GM19452 (cell line): ENCODE measurements around the gene NCKAP5.

ENCODE experiments used
- ATAC-seq: cut with Tn5 transposase; IDR thresholded peaks from one replicate; pipeline ENCODE4 v1.9.1; 2021; ENCODE audit not compliant: unreplicated experiment

The NCKAP5 gene

DNA sequence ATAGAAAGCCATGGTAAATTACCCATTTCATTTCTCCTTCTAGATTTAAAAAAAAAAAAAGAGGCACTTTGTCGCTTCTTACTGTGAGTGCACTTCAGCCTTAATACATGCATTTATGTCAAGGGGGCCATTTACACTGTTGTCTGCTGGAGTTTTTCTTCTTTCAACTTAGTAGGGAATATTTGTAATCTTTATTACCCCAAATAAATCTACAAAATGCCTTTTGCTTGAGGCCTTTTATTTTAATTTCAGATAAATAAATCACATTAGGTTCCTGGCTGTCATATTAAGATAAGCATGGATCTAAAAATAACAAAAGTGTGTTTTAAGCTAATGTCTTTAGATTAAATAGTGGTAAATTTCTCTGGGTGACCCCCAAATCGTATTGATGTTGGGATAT lies 276.0 kb downstream of the NCKAP5 start:
- no peak for ATAC-seq

DNA sequence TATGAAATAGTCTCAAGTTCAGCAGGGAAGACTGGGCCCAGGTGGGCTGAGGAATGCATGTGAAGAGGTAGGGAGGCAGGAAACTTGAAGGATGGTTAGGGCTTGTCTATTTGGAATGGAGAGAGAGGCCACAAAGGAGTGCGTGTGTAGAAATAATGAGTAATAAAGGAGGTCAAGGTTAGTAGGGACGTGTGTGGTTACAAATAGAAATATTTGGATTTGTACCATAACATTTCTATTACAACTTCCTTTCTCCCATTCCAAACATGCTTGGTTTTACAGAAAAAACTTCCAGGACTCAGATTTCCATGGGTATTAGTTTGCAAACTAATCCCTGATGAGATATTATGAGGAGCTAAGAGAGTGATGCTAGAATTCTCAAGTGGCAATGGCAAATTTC lies 280.6 kb downstream of the NCKAP5 start:
- ATAC-seq: no peak

DNA sequence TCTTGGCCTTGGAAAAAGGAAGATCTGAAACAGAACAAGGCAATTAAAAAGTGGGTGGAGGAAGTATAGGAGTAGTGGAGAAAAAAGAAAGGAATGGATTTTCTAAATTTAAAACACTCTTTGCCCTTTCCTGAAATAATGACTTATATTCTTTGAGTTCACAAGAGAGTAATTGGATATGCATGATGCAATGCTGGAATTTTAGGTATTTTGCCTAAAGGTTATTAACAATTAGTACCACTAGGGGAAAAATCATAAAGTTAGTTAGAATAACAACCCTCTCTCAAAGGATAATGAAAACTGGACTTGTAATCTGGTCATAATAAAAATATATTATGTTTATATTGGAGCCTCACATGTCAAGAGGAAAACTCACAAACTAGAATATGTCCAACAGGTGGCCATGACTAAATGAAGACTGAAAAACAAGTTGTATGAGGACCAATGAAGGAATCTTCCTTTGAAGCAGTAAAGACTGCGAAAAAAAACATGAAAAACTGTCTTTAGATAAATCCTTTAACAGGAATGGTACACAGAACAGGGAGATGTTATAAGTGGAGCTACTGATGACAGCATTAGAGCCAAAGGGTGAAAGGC lies 281.8 kb downstream of the NCKAP5 start:
- no peak for ATAC-seq

DNA sequence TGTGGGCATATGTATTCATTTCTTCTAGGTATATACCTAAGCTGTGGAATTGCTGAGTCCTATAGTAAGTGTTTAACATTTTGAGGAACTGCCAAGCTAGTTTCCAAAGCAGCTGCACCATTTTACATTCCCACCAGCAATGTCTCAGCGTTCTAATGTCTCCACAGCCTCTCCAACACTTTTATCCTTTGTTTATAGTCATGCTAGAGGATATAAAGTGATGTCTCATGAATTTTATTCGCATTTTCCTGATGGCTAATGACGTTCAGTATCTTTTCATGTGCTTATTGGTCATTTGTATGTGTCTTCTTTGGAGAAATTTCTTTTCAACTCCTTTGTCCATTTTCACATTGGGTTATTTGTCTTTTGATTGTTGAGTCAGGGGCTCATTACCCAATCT lies 295.2 kb downstream of the NCKAP5 start:
- ATAC-seq: no peak

DNA sequence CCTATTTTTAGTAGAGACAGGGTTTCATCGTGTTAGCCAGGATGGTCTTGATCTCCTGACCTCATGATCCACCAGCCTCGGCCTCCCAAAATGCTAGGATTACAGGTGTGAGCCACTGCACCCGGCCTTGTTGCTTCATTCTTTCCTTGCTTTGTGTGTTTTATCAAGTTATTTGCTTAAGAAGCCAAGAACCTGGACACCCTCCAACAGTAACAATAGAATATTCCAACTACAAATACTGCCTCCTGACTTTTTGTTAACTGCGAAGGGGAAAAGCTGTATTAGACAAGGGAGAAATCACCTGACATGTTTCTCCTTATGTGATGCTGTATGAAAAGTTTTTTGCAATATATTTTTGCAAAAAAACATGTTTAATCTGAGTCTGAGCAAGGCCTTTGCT lies 297.2 kb downstream of the NCKAP5 start:
- no peak for ATAC-seq

DNA sequence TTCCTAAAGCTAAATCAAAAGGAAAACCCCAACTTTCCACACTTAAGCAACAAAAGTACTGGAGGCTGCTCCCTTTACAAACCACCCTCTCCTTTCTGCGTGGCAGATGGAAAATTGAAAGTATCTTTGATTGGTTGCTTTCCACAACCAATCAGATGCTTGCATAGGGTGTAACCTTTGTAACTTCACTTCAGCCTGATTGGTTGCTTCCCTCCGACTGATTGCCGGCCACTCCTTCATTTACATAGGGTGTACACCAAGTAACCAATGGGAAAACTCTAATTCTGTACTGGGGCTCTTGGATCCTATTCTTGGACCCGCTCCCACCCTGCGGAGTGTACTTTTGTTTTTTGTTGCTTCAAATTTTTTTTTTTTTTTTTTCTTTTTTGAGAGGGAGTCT lies 297.7 kb downstream of the NCKAP5 start:
- no peak for ATAC-seq

DNA sequence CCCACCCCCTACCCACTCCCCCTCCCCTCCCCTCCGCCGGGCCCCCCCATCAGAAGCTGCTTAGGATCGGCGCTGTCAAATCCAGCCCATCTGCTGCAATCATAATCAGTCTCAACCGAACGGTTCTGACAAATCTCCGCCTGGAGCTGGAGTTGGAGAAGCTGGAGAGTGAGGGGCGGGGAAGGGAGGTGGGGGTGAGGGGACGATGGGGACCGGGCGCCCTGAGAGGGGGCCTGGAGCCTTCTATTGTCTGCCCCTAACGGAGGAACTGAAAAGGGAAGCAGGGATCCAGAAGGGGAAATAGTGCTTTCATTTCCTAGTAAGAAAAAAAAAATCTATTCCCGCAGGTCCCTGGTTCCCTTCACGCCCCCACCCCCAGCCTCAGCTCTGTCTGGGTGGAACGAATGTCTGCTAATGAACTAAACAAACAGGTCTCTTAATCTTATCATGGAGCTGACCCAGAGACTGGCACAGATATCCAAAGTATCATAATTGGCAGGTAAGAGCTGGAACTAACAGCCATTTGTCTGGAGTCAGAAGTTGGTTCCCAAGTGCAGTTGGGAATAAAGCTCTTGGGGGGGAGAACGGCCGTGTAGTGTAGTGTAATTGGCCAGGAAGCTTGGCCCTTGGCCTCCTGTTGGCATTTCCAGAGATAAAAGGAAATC lies 301.2 kb downstream of the NCKAP5 start:
- no peak for ATAC-seq

DNA sequence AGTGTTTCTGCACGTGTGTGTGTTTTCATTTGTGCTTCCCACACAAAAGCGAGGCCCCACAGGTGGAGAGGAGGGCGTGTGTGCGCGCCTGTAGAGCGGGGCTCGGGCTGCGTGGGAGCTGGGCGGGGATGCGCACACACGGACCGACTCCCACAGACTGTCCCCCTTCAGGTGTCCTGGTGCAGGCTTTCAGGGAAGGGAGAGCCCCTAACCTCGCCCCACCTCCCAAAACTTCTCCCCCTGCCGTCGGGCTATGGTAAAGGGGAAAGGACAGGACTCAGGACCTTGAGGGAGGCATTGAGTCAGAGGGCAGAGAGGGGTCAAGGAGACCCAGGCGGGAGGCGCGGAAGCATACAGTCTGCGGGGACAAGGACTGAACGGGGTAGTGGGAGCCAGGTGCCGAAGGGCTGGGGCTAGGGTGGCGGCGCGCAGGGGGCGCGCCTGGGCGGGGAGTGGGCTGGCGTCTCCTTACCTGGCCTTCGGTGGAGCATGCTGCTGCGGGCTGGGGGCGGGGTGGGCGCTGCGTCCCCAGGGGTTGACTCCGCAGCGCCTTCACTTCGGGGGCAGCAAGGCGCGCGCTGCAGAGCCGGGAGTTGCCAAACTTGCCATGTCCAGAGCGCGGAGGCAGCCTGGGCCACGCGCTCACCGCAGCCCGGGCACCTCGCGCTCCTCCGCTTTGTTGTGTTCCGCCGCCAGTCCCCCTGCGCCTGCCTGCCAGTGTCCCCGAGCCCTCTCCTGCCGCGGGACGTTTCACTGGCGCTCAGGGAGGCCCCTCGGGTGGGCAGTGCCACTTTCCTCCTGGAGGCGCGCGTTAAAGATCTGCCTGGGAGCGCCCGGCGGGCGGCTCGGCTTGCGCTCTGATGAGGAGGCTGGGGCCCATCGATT lies 302.0 kb downstream of the NCKAP5 start:
- no peak for ATAC-seq

DNA sequence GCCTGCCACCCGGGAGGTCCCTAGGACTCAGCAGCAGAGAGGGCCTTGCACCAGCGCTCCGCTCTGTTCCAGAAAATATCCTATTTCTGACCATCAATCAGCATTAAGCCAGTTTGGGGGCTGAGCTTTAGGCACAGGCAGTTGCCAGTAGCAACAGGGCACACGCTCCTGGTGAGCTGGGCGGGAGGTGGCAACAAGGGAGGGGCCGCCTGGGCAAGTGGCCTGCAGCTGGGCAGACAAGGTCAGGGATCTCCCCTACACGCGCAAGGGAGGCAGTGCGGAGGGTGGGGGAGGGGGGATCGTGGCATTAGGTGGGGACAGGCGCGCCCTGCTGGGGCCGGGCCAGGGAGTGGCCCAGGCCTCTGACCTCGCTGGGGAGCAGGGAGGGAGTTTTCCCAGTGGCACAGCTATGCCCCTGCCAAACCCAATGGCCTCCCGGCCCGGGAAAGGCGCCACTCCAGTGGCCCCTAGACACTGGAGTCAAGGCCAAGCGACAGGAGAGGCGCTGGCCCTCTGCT lies 302.8 kb downstream of the NCKAP5 start:
- ATAC-seq: no peak

DNA sequence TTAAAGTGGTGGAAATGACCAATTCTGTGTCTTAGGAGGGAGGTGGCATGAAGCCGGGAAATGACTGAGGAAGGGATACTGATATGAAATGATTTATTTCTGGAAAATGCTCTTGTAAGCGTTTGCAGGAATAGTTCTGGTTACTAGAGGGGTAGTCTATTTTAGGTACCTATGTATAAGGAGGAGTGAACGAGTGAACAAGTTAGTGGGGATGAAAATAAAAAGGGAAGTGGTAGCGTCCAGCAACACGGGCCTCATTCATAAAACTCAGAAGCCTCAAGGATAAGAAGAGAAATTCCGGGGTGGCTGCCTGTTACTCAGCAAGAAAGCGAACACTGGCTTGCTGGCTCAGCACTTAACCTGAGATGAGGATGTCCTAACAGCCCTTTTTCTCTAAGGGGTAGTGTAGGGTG lies 303.3 kb downstream of the NCKAP5 start:
- ATAC-seq: no peak

DNA sequence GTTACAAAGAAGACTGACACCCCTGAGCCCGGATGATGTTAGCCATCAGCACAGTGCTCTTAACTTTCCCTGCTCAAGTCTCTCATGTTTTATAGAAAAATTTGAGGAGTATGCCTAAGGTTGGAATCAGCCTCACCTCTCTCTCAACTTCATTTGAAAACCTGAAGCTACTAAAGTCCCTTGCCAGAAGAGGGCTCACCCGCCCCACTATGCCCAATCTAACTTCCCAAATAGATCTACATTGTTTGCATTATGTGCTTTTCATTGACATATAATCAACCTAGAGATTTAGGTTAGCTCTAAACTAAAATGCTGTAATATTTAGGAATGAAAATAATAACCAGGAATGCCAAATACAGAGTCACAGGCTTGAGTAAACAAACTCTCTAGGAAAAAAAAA lies 305.4 kb downstream of the NCKAP5 start:
- no peak for ATAC-seq

DNA sequence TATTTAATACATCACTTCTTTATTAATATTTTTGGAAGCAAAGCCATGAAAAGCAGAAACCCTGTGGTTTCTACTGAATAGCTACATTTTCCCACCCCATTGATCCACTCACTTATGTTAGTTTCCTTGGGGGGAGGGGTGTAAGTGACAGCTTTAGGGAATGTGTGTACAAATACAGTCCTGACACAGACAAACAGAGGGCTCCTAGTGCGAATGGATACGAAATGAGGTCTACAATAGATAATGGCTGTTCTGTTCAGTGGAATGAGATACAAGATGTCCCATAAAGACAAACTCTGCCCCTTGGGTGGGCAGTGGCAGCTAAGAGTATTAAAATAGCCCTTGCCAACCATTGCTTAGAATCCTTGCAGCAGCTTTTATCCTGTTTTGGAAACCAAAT lies 312.9 kb downstream of the NCKAP5 start:
- no peak for ATAC-seq

DNA sequence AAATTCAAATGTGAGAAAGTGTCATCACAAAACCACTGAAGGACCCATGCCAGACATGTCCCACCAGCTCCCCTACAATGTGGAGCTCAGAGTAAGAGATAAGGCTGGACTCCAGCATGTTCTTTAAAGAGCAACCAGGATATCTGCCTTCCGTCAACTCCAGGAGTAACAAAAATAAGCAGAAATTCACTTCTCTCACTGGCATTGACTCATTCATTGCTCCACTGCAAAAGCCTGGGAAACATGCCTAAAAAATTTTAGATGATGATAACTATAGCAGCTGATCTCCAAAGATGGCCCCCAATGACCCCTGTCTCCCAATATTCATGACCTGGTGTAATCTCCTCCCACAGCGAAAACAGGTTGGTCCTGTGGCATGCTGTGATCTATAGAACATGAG lies 314.5 kb downstream of the NCKAP5 start:
- no peak for ATAC-seq

DNA sequence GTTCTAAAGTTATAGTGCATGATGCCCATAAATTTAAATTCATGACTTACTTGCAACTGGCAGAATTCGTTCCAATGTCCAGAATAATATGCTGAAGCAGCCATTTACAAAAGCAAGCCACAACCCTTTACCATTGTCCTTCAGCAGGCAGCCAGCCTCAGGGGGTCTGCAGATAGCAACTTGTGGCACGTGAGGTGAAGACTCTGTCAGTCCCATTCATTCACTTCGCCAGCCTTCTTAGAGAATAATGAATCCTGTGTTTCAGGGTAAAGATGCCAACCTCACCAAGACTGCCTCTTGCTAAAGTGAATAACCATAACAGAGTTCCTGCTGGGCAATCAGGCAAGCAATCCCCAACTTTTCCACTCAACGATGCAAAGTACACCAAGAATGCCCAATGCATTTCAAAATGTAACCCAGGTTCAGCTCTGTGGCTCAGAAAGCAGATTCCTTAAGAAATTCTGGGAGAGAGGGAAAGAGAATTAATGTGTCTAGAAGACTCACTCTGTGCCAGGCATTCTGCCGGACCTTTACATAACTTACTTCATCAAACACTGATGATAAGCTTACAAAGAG lies 315.4 kb downstream of the NCKAP5 start:
- ATAC-seq: no peak

DNA sequence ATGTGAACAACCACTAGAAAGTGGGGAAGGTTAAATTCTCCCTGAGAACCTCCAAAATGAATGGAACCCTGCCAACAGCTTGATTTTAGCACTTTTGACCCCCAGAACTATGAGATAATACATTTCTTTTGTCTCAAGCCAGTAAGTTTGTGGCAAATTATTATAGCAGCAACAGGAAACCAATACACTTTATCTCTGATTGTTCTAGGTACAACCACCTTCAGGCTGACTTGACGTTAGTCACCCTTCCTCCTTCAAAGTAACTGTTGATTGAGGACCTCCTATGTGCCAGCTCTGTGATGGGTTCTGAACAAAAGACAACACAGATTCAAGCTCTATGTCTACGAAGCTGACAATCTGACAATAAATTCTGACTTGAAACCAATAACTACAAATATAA lies 318.9 kb downstream of the NCKAP5 start:
- no peak for ATAC-seq

DNA sequence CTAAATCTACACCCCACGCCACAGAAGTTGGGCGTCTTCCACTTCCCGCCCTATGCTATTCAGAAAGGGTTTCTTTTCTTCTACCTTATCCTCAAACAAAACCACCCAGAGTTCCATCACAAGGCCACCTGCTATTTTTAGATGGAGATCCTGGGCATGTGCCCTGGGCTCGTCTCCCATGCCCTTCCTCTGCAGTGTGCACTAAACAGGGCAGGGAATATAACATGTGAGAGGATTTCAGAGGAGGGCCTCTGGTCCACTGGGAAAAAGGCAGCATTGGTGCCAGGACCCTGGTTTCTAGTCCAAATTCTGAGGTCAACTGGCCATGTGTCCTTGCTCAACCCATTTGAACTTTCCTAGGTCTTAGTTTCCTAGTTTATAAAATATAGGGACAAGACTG lies 320.0 kb downstream of the NCKAP5 start:
- no peak for ATAC-seq

DNA sequence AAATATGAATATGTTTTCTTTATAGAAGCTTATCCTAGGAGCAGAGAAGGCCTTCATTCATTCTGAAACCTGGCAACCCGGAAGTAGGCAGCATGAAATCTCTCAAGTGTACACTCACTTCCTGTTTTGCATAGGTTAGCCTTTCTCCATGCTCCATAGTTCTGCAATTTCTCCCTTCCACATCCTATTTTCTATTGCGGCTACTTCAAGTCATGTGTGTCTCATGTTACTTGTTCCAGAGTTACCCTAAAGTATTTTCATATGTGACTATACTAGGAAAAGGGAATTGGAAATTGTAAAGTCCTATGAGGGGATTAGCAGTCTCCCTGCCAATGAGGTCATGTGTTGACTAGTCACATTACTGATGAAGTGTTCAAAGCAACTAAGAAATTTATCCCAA lies 320.6 kb downstream of the NCKAP5 start:
- peak; percentile 81 for ATAC-seq

DNA sequence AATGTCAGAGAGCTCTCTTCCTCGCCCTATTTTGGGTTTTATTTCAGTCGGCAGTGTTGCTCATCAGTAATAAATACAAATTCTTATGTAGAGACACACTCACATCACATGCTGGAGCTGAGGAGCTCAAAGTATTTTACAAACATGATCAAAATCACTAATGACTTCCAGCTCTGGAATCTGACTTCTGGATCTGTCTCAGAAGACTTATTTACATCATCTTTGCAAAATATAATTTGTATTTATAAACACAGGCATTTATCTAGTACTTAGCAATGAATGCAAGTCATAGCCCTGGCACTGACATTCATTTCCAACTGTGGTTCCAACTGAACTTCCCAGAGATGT lies 327.1 kb downstream of the NCKAP5 start:
- ATAC-seq: no peak

DNA sequence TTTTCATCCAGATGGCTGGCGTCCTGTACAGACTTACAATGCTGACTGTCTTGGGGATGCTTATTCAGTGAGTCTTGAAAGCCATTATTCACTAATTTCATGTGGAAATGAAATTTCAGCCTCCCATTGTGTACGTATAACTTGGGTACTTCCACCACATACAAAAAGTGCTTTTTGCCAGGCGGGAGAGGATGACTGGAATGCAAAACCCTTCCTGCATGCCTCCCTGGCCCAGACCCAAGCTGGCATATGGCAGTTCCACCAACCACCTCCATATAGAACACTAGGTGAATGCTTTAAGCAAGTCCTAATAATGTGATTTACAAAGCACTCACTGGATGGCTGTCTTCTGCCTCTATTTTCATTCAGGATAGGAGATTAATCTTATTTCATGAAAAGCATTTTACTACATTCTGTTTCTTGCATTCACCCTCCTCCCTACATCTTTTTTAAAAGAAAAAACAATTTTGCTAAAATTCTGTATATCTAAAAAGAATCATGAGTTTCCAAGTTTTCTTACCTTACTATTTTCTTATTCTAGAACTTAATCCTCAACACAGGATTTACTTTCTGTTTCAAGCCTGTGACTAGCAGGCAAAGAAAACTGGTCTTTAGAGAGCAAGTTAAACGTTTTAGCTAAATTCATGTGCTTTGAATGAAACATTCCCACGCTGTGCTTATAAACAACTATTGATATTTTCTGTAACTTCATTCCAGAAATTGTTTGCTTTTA lies 327.6 kb downstream of the NCKAP5 start:
- no peak for ATAC-seq

DNA sequence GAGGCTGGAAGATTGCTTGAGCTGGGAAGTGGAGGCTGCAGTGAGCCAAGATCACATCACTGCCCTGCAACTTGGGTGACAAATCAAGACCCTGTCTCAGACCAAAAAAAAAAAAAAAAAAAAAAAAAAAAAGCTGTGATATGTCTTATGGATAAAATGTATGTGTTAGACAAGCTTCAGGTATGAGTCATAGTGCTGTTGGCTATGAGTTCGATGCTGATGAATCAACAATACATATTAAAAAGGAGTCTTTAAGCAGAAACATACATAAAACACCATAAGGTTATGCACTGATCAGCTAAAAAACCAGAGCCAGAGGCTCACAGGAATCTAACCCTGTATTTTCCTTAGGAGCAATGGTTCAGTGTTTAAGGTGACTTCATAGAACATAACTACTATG lies 332.3 kb downstream of the NCKAP5 start:
- ATAC-seq: no peak

DNA sequence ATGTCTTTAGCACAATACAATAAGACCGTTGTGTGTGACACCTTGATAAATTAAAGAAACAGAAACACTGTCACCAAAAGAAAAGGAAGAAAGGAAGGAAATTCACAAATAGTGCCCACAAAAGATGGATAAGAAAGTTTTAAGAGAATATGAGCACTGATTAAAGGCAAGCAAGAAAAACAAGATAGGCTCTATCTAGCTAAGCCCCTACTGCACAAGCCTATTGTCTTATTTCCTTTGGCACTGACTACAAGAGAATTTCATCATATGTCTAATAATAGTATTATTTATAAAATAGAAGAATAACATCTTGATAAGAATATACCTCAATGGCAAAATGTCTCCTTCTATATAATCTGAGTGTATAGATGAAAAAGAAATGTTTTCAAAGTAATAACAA lies 335.7 kb downstream of the NCKAP5 start:
- no peak for ATAC-seq
